ENCODE data around the gene CHST3.
A peak's percentile ranks its signal among the peaks of the same experiment; 100 is the strongest.
"Not testable (repeated sequence)": the region's sequence is repeated elsewhere in the genome, so short reads cannot be mapped to it uniquely, and the experiment has no call there.

Gene CHST3

DNA sequence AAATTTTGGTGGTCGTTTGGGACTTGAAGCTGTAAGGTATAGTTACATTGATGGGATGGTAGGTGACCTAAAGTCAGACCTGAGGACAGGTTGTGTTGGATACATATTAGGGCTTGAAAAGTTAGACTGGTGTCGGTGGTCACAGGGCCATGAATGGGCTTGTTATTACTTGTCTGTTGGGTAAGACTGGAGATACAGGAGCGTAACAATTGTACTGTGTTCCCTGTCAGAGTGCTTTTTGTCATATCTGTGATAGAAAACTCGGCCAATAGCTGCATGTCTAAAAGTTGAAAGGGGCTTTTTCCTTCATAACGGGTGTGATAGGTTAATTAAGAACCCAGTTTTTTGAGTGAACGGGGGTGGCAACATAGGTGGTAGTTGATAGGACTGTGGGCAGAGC, 13.5 kb upstream of the CHST3 start:
- DNase-seq, result no peak

- DNase-seq, result no peak
These were observed 11.4 kb upstream of the CHST3 start for GRCh38 chr10:71952745-71953144.

DNA sequence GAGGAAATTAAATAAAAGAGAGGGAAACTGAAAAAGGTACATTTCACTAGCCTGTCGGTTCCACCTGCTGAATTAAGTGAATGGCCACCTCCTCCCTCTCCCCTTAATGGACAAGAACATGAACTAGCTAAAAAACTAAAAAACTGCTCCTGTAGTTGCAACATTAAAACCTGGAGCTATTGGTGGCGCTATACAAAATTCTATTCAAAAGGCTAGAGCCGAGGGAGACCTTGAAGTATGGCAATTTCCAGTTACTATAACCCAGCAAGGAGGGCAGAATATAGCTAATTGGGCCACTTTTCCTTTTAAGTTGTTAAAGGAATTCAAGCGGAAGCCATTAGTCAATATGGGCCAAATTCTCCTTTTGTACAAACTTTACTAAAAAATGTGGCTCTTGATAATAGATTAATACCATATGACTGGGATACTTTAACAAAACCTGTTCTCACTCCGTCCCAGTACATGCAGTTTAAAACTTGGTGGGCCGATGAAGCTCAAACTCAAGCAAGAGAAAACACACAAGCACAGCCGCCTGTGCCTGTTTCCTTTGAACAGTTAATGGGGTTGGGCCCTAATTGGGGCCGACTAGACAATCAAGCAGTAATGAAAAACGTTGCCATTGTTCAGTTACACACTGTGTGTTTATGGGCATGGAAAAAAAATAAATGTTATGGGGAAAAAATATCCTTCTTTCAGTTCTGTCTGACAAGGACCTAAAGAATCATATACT, 6.5 kb upstream of the CHST3 start:
- DNase-seq, result no peak

- DNase-seq, result no peak
These were observed 4.7 kb upstream of the CHST3 start for GRCh38 chr10:71959526-71959925.

- no peak for DNase-seq
These were observed 2.4 kb upstream of the CHST3 start for GRCh38 chr10:71961831-71962230.

GRCh38 chr10:71962901-71963300, 1.3 kb upstream of the CHST3 start:
- DNase-seq, result no peak

DNA sequence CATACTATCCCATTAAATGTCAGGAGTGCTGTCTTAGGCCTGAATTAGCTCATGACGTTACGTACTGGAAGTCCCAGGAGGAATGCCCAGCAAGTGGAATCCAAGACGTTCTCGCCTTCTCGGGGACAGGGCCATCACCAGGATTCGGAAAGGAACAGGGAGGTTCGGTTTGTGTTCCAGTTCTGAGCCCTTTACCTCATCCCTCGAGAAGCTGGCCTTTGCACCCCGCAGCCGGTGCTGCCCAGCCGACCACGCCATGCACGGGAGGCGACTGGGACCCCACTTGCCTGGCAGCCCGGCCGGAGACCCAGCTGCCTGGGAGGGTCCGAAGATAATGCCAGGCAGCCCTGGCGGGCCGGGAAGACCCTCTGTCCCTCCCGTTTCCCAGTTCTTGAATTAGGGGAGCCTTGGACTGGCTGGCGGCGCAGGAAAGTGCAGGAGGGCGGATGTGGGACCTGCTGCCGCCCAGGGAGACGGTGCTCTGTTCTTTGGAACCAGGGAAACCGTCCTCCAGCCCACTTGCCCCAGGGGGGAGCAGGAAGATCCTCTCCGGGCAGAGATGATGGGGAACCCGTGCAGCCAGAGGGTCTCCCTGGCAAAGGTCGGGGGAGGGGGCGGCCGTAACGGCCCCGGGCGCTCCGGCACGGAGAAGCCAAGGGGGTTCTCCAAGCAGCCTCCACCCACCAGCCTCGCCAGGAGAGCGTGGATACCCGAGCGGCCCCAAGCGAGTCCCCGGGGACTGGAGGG, 671 bp upstream of the CHST3 start:
- no peak for DNase-seq

DNA sequence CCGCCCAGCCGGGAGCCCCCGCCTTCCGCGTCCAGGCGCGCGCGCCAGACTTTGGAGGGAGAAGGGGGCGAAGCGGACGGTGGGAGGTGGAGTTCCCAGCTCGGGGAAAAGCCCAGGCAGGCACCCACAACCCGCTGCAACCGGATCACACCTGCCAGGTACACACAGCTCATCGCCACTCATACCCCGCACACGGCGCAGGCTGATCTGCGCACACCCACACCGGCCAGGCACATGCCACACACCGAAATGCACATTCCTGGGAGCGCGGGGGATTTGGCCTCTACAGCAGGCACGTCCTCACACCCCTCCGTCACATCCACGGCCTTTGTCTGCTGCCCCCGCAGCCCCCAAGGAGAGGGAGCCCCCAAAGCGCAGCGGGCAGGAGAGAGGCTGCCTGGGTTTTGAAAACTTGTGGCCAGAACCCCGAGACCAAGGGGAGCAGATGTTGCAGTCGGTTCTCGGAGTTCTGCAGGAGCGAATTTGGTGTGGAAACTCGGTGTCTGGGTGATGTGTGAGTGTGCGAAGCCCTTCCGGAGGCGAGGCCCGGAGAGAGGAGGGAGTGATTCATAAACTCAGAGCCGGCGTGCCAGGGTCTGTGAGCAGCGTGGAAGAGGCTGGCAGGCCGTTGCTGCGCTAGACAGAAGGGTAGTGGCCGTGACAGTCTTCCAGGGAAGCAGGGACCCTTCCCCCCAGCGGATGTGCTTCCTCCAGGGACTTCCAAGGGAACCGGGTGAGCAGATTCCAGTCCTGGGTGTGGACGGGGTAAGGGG, 734 bp downstream of the CHST3 start:
- DNase-seq, result peak; percentile 48

DNA sequence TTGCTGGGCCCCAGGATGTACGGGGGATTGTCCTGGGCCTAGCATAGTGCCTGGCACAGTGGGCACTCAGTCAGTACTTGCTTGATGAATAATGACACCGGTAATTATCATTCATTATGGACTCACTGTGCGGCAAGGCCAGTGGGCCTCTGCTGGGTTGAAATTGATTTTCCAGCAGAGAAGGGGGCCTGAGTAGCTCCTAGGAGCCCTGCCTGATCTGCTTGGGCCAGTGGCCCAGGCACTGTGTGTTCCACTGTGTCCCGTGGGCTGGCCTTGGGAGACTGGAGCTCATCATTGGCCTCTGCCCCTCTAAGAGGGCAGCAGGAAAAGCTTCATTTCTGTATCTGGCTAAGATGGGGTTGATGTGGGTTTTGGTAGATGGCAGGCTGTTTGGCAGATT, 1.4 kb downstream of the CHST3 start:
- no peak for DNase-seq

DNA sequence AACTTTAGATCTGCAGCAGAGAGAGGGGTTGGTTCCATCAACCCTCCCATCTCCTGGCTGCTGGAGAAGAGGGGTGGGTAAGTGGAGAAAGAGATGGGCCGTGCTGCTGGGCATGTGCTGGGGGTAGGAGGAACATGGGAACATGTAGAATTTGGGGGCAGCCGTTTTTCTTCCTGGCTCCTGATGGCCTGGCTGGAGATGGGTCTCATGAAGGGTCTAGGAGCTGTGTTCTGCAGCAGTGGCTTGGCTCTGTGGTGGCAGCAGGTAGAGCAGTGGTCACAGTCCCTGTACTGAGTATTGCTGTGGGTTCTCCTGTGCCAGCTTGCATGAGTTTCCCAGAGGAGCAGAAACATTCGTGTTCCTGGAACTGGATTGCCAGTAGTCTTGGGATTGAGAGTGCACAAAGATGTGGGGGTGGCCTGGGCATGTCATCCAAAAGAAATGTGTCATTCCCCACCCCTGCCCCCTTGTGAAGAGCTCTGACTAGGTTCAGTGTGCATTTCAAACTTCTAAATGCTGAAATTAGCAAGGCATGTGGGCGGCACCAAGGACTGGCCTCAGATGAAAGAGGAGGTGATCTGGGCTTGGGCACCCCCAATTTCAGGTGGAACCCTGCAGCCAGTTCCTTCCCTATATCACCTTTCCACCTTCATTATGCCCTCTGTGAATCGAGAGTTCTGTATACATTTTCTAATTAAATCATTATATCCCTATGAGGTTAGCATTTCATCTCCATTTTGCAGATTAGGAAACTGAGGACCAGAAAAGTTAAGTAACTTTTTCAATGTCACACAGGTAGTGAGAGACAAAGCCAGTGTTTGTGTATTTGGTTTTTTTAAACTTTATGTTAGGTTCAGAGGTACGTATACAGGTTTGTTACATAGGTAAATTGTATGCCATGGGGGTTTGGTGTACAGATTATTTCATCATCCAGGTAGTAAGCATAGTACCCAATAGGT, 2.1 kb downstream of the CHST3 start:
- no peak for DNase-seq

DNA sequence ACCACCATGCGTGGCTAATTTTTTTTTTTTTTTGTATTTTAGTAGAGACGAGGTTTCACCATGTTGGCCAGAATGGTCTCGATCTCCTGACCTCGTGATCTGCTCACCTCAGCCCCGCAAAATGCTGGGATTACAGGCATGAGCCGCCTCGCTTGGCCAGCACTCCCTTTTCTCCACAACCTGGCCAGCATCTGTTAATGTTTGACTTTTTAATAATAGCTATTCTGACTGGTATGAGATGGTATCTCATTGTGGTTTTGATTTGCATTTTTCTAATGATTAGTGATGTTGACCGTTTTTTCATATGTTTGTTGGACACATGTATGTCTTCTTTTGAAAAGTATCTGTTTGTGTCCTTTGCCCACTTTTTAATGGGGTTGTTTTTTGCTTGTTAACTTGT, 3.8 kb downstream of the CHST3 start:
- DNase-seq, result not testable (repeated sequence)

GRCh38 chr10:71968553-71969474, 4.6 kb downstream of the CHST3 start:
- DNase-seq, result no peak

DNA sequence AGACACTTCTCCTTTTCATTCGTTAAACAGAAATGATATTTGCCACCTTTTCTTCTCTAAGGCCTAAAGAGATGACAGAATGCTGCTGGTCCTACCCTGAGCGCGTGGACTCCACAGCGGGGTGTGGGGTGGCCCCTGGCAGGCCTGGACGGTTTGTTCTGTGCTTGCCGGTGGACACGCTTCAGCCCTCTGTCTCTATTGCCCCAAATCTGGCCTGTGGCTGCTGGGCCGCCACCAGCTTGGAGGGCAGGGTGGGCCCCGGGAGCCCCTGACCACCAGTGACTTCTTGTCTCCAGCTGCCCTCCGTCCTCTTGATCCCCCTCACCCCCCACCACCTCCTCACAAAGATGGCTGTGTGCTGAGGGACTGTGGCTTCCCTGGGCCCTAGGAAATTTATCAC, 5.7 kb downstream of the CHST3 start:
- no peak for DNase-seq

GRCh38 chr10:71970331-71970730, 6.1 kb downstream of the CHST3 start:
- DNase-seq, result no peak

DNA sequence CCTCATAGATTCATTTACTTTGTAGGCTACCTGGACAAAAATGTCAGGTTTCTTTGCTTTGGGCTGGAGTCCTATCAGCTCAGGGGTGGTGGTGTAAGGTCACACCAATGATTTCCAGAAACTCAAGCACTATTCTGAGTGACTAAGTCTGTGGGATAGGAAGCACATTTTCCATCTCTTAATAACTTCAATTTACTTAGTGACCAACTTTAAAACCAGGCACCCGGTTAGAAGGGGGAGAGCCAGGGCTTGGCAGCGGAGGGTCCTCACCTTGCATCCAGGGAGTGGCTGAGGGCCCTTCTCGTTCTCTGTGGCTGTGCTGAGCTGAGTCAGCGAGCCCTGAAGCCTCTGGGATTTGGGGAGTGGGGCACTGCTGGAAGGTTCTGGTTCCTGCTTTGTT, 6.7 kb downstream of the CHST3 start:
- no peak for DNase-seq

DNA sequence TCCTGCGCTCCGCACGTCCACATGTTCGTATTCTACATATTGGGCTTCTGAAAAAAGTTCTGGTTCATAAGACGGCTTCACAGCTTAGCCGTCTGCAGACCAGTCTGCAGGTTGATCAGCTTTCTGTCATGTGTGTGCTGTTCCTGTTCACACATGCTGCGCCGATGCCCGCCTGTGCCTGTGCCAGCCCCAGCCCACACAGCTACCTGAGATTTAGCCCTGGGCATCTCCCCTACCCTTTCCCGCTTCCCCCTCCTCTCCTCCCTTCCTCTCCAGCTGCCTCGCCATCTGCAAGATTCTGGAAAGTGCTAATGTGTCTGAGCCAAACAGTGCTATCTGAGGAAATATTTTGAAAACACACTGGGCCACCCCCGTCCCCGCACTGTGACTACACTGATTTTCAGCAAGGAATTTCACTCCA, 7.1 kb downstream of the CHST3 start:
- DNase-seq, result no peak

DNA sequence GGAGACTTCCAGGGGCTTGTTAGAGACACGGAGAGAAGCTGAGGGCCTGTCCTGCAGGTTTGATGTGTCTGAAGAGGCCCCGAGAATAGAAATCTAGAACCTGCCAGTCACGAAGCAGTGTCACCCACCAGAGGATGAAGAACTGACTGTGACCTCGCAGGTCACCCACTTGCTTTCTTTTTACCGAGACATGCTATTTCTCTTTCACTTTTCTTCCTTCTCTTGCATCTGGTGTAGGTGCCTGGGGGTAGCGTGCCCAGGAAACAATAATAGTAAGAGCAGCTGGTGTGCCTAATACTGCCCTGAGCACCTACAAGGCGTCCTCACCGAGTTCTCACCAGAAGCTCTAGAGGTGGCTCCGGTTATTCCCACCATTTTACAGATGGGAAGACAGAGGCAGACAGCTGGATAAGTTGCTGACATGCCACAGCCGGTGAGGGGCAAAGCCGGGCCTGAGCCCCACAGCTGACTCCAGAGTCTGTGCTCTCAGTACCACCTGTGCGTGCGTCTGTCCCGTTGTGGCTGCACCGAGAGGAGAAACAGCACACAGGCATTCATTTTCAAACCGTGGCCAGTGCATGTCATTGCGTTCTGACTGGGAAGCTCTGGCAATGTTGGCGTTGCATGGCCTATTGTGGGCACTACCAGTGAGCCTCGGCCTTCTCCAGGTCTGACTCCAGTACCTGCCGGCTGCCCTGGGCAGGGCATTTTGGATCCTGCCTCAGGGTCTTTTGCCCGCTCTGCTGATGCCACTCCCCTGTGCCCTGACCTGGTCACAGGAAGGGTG, 7.8 kb downstream of the CHST3 start:
- DNase-seq, result no peak

DNA sequence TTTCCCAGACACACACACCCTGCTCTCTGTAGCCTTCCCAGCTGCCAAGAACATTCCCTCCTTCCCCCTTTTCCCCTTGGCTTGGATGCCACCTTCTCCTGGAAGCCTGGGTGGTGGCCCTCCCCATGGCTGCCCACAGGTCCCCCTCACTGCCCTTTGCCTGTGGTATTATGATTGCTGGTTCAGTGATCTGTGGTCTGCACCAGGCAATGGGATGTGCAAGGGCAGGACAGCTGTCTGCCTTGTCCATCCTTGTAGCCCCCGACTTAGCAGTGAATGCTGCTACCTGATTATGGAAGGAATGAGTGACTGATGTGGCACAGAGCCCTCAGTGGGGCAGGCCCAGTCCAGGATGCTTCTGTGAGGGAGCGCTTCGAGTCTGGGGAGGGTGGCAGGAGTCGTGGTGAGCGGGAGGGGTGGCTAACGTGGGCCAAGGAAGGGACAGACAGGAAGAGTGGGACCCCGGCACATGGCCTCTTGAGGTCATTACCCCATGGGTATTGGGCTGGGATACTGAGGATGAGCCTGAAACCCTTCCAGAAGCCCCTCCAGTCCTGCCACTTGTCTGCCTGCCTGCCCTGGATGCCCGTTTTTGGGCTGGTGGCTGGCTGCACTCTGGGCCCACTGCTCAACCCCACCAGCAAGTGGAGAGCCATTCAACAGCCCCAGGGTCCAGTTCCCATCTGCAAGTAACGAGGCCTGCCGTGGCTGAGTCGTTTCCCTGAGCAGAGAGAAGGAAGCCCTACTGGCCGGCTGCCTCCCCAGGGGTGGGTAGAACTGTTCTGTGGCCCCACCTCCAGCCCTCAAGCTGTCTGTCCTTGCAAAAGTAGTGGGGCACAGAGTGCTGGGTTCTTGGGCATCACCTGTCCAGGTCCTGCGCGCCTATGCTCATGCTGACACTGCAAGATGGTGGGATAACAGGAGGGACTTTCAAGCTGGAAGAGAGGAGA, 8.8 kb downstream of the CHST3 start:
- DNase-seq, result no peak

DNA sequence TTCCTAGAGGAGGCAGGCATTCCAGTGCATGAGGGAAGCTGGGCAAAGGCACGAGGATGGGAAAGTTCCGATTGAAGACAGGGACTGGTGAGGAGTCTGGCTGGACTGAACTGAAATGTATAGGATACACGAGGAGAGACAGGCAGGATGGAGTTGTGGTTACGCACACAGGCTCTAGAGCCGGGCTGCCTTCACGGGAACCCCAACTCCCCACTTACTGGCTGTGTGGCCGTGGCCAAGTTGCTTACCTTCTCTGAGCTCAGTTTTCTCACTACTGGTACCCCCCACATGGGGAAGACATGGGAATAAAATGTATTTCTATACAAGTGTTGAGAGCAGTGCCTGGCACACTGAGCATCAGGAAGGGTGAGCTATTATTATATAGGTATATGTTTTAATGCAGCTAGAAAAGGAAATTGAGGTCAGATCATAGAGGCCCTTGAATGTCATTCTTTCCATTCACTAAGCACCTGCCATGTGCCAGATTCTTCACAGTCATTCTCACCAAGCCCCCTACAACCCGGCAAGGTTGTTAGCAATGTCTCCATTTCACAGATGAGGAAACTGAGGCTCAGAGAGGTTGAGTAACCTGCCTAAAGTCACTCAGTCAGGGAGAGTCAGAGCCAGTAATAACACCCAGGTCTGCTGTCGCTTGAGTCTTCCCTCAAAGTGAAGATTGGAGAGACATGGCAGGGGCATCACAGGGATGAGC, 9.7 kb downstream of the CHST3 start:
- no peak for DNase-seq

Measured in NCI-H146 (cell line).